Neuron (in vitro differentiated cells): Measurements from ENCODE around the gene ISCA2.
A peak's percentile ranks its signal among the peaks of the same experiment; 100 is the strongest.
"Not testable (repeated sequence)": the region's sequence is repeated elsewhere in the genome, so short reads cannot be mapped to it uniquely, and the experiment has no call there.

Experiments
- H2AFZ ChIP-seq: one replicate; pipeline ENCODE4 v1.6.1; 2013; ENCODE audit warnings: low read depth, mild to moderate bottlenecking, inconsistent platforms, low read length, moderate library complexity
- H3K27me3 ChIP-seq: one replicate; pipeline ENCODE4 v1.6.1; 2013; ENCODE audit warnings: low read length; ENCODE audit not compliant: insufficient read depth
- H3K36me3 ChIP-seq: one replicate; pipeline ENCODE4 v1.6.1; 2013; ENCODE audit warnings: low read length; ENCODE audit not compliant: insufficient read depth
- H3K4me1 ChIP-seq: one replicate; pipeline ENCODE4 v1.6.1; 2013; ENCODE audit warnings: low read length; ENCODE audit not compliant: insufficient read depth
- H3K4me3 ChIP-seq: 2 replicates; pipeline ENCODE4 v1.5.1; 2013; ENCODE audit warnings: mild to moderate bottlenecking, low read length, moderate library complexity
- H3K9me3 ChIP-seq: one replicate; pipeline ENCODE4 v1.6.1; 2013; ENCODE audit warnings: low read length

The ISCA2 gene

GRCh38 chr14:74493343-74494261, at the start of gene ISCA2:
Gene ISCA2, plus strand, starts transcription at chr14:74493765. Its CDS starts 10 bp downstream, at chr14:74493775.
- Histone ChIP-seq H3K36me3 (peaks cover 5% of the 10 kb centered on the region), H3K9me3 (no peaks in the 10 kb centered on the region), H3K4me3 (peak within 1 kb of the TSS; percentile 99), H2AFZ (peak within 1 kb of the TSS; percentile 92), H3K4me1 (peaks cover 20% of the 10 kb centered on the region), H3K27me3 (no peaks in the 10 kb centered on the region)

- peaks cover 9% of the 10 kb centered on the region for H3K27me3 ChIP-seq
- H3K36me3 ChIP-seq: no peaks in the 10 kb centered on the region
- H3K4me1 ChIP-seq: no peaks in the 10 kb centered on the region
- no peak overlapping the region for H2AFZ ChIP-seq
- H3K9me3 ChIP-seq: no peaks in the 10 kb centered on the region
- H3K4me3 ChIP-seq: no peak overlapping the region
Observed at GRCh38 chr14:74444866-74445265, 48.7 kb upstream of the ISCA2 start.

GRCh38 chr14:74454397-74454796, 39.2 kb upstream of the ISCA2 start:
- H3K36me3 ChIP-seq: not testable (repeated sequence)

GRCh38 chr14:74456684-74457564, 36.6 kb upstream of the ISCA2 start:
- no peaks in the 10 kb centered on the region for H3K36me3 ChIP-seq
- no peaks in the 10 kb centered on the region for H3K9me3 ChIP-seq
- no peak overlapping the region for H3K4me3 ChIP-seq

More at GRCh38 chr14:74454397-74454796, 39.2 kb upstream of the ISCA2 start:
- not testable (repeated sequence) for H2AFZ ChIP-seq, H3K27me3 ChIP-seq, H3K4me3 ChIP-seq, H3K9me3 ChIP-seq, H3K4me1 ChIP-seq

GRCh38 chr14:74457565-74457895, 36.0 kb upstream of the ISCA2 start:
- Histone ChIP-seq H2AFZ (no peak overlapping the region), H3K4me3 (no peak overlapping the region), H3K9me3 (no peaks in the 10 kb centered on the region), H3K36me3 (no peaks in the 10 kb centered on the region), H3K4me1 (no peaks in the 10 kb centered on the region), H3K27me3 (peaks cover 7% of the 10 kb centered on the region)

More at GRCh38 chr14:74456684-74457564, 36.6 kb upstream of the ISCA2 start:
- peaks cover 7% of the 10 kb centered on the region for H3K27me3 ChIP-seq
- H2AFZ ChIP-seq: no peak overlapping the region
- H3K4me1 ChIP-seq: no peaks in the 10 kb centered on the region

- Histone ChIP-seq H3K36me3 (no peaks in the 10 kb centered on the region), H3K27me3 (peaks cover 7% of the 10 kb centered on the region), H3K4me1 (no peaks in the 10 kb centered on the region), H3K9me3 (no peaks in the 10 kb centered on the region), H3K4me3 (no peak overlapping the region), H2AFZ (no peak overlapping the region)
Observed at GRCh38 chr14:74459289-74459946, 34.1 kb upstream of the ISCA2 start.

GRCh38 chr14:74459976-74460375, 33.6 kb upstream of the ISCA2 start:
- Histone ChIP-seq H3K27me3 (peaks cover 4% of the 10 kb centered on the region), H3K9me3 (no peaks in the 10 kb centered on the region), H3K4me3 (no peak overlapping the region), H2AFZ (no peak overlapping the region), H3K36me3 (no peaks in the 10 kb centered on the region), H3K4me1 (no peaks in the 10 kb centered on the region)

- Histone ChIP-seq H3K9me3 (no peaks in the 10 kb centered on the region), H3K27me3 (no peaks in the 10 kb centered on the region), H2AFZ (no peak overlapping the region), H3K4me1 (no peaks in the 10 kb centered on the region), H3K4me3 (no peak overlapping the region), H3K36me3 (no peaks in the 10 kb centered on the region)
Observed at GRCh38 chr14:74462993-74463392, 30.6 kb upstream of the ISCA2 start.

- no peaks in the 10 kb centered on the region for H3K4me1 ChIP-seq
- no peak overlapping the region for H3K4me3 ChIP-seq
- no peaks in the 10 kb centered on the region for H3K9me3 ChIP-seq
- H3K27me3 ChIP-seq: no peaks in the 10 kb centered on the region
- no peak overlapping the region for H2AFZ ChIP-seq
- H3K36me3 ChIP-seq: no peaks in the 10 kb centered on the region
Observed at GRCh38 chr14:74463697-74464096, 29.9 kb upstream of the ISCA2 start.

GRCh38 chr14:74464785-74465184, 28.8 kb upstream of the ISCA2 start:
- H3K4me3 ChIP-seq: no peak overlapping the region
- no peak overlapping the region for H2AFZ ChIP-seq
- no peaks in the 10 kb centered on the region for H3K36me3 ChIP-seq
- H3K9me3 ChIP-seq: no peaks in the 10 kb centered on the region
- H3K4me1 ChIP-seq: no peaks in the 10 kb centered on the region
- H3K27me3 ChIP-seq: no peaks in the 10 kb centered on the region

- no peak overlapping the region for H3K4me3 ChIP-seq
- no peak overlapping the region for H2AFZ ChIP-seq
- no peaks in the 10 kb centered on the region for H3K27me3 ChIP-seq
- H3K36me3 ChIP-seq: no peaks in the 10 kb centered on the region
- H3K9me3 ChIP-seq: no peaks in the 10 kb centered on the region
- no peaks in the 10 kb centered on the region for H3K4me1 ChIP-seq
Observed at GRCh38 chr14:74465335-74465734, 28.2 kb upstream of the ISCA2 start.

GRCh38 chr14:74468513-74468912, 25.1 kb upstream of the ISCA2 start:
- no peaks in the 10 kb centered on the region for H3K27me3 ChIP-seq
- no peaks in the 10 kb centered on the region for H3K36me3 ChIP-seq
- H3K4me3 ChIP-seq: no peak overlapping the region
- no peaks in the 10 kb centered on the region for H3K4me1 ChIP-seq
- no peaks in the 10 kb centered on the region for H3K9me3 ChIP-seq
- H2AFZ ChIP-seq: no peak overlapping the region
